ENCODE data around the gene SHISA5. TPM values are rescaled to one million over a fixed set of nuclear protein-coding genes. Genes with fewer than 3 reads are reported as not detected.
"Not testable (repeated sequence)": the region's sequence is repeated elsewhere in the genome, so short reads cannot be mapped to it uniquely, and the experiment has no call there.

The SHISA5 gene
- total RNA-seq, 6 experiments from 2014 or later, result 76.3 to 118 (median 101) TPM

GRCh38 chr3:48535578-48535977 is 31.6 kb upstream of the SHISA5 start:
- TF ChIP-seq, protein P1, sequence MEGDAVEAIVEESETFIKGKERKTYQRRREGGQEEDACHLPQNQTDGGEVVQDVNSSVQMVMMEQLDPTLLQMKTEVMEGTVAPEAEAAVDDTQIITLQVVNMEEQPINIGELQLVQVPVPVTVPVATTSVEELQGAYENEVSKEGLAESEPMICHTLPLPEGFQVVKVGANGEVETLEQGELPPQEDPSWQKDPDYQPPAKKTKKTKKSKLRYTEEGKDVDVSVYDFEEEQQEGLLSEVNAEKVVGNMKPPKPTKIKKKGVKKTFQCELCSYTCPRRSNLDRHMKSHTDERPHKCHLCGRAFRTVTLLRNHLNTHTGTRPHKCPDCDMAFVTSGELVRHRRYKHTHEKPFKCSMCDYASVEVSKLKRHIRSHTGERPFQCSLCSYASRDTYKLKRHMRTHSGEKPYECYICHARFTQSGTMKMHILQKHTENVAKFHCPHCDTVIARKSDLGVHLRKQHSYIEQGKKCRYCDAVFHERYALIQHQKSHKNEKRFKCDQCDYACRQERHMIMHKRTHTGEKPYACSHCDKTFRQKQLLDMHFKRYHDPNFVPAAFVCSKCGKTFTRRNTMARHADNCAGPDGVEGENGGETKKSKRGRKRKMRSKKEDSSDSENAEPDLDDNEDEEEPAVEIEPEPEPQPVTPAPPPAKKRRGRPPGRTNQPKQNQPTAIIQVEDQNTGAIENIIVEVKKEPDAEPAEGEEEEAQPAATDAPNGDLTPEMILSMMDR (IDR thresholded peaks at IDR 0.05), result no peak
- no peak for TF ChIP-seq POLR2A (IDR thresholded peaks at IDR 0.05)
- intact Hi-C loops (cut with DNase I), result no loop called here
- Histone ChIP-seq H3K27ac (no peak overlapping the region), H3K9me3 (no peaks in the 10 kb centered on the region), H3K27me3 (no peaks in the 10 kb centered on the region), H3K4me3 (no peak overlapping the region), H3K36me3 (no peaks in the 10 kb centered on the region), H3K4me1 (no peaks in the 10 kb centered on the region)
- WGBS (ENCODE audit: insufficient coverage, low coverage, low lambda C conversion rate, missing lambda C conversion rate), result no CpG with 5 or more reads among the region's 4 CpGs
- DNase-seq, result no peak
- peak in 1 of 4 donors; percentile 8 for ATAC-seq

GRCh38 chr3:48532977-48533337 is 29.0 kb upstream of the SHISA5 start:
- TF ChIP-seq, protein P1 (IDR thresholded peaks at IDR 0.05), result no peak
- TF ChIP-seq POLR2A (IDR thresholded peaks at IDR 0.05), result no peak
- Histone ChIP-seq H3K27ac (no peak overlapping the region), H3K4me1 (no peaks in the 10 kb centered on the region), H3K36me3 (no peaks in the 10 kb centered on the region), H3K4me3 (no peak overlapping the region), H3K9me3 (no peaks in the 10 kb centered on the region), H3K27me3 (no peaks in the 10 kb centered on the region)
- WGBS (ENCODE audit: insufficient coverage, low coverage, low lambda C conversion rate, missing lambda C conversion rate), result 69% methylated on average over 2 of the region's 2 CpGs
- ATAC-seq (no peak), DNase-seq (no peak)
- intact Hi-C loops (cut with DNase I), result no loop called here

GRCh38 chr3:48532271-48532976 is 28.4 kb upstream of the SHISA5 start:
- intact Hi-C loops (cut with DNase I), result no loop called here
- Histone ChIP-seq H3K36me3 (no peaks in the 10 kb centered on the region), H3K4me1 (no peaks in the 10 kb centered on the region), H3K27me3 (no peaks in the 10 kb centered on the region), H3K27ac (peak overlapping the region in 1 of 3 donors; percentile 8), H3K4me3 (no peak overlapping the region), H3K9me3 (no peaks in the 10 kb centered on the region)
- WGBS (ENCODE audit: insufficient coverage, low coverage, low lambda C conversion rate, missing lambda C conversion rate), result 83% methylated on average over 6 of the region's 6 CpGs
- TF ChIP-seq POLR2A (IDR thresholded peaks at IDR 0.05), result no peak
- TF ChIP-seq, protein P1 (IDR thresholded peaks at IDR 0.05), result no peak
- DNase-seq, result no peak
- peak in 2 of 4 donors; percentile 14 to 37 for ATAC-seq

DNA sequence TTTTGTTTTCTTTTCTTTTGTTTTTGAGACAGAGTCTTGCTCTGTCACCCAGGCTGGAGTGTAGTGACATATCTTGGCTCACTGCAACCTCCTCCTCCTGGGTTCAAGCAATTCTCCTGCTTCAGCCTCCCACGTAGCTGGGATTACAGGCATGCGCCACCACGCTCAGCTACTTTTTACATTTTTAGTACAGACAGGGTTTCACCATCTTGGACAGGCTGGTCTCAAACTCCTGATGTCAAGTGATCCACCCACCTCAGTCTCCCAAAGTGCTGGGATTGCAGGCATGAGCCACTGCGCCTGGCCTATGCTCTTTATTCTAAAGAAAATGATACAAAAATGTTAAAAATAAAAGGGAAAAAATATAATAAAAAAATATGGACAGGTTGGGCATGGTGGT is 26.7 kb upstream of the SHISA5 start:
- H3K9me3 ChIP-seq; H3K36me3 ChIP-seq; H3K27ac ChIP-seq; DNase-seq; H3K27me3 ChIP-seq; H3K4me3 ChIP-seq; H3K4me1 ChIP-seq; intact Hi-C loops (cut with DNase I); ATAC-seq: not testable (repeated sequence)
- WGBS (ENCODE audit: insufficient coverage, low coverage, low lambda C conversion rate, missing lambda C conversion rate), result 92% methylated on average over 4 of the region's 4 CpGs

- ATAC-seq (peak; percentile 33 to 44 (median 40)), DNase-seq (no peak)
- intact Hi-C loops (cut with DNase I), result no loop called here
- WGBS (ENCODE audit: insufficient coverage, low coverage, low lambda C conversion rate, missing lambda C conversion rate), result 25% methylated on average over 1 of the region's 3 CpGs
- no peaks in the 10 kb centered on the region for H3K4me1 ChIP-seq
- no peak overlapping the region for H3K4me3 ChIP-seq
- H3K36me3 ChIP-seq, result no peaks in the 10 kb centered on the region
- no peaks in the 10 kb centered on the region for H3K9me3 ChIP-seq
- no peaks in the 10 kb centered on the region for H3K27me3 ChIP-seq
- no peak for TF ChIP-seq POLR2A (IDR thresholded peaks at IDR 0.05)
- TF ChIP-seq, protein P1 (IDR thresholded peaks at IDR 0.05), result no peak
- H3K27ac ChIP-seq, result no peak overlapping the region
Measured at GRCh38 chr3:48528754-48529153, 24.8 kb upstream of the SHISA5 start.

All from right lobe of liver (tissue), 6 donors.